Colonic mucosa (tissue), 4 donors: ENCODE measurements around the gene LMO1. TPM values are rescaled to one million over a fixed set of nuclear protein-coding genes. Genes with fewer than 3 reads are reported as not detected.
A peak's percentile ranks its signal among the peaks of the same experiment; 100 is the strongest.

Experiments
- DNase-seq: peaks from one replicate; pipeline ENCODE4 v3.0.0-alpha.2; 2020
- H3K27ac ChIP-seq: fragments of 200-600 bp; one replicate; pipeline ENCODE4 v1.8.0; 2021
- H3K27me3 ChIP-seq: fragments of 200-600 bp; one replicate; pipeline ENCODE4 v1.8.0; 2021
- H3K36me3 ChIP-seq: fragments of 200-600 bp; one replicate; pipeline ENCODE4 v1.8.0; 2021
- H3K4me1 ChIP-seq: fragments of 200-600 bp; one replicate; pipeline ENCODE4 v1.8.0; 2021; ENCODE audit warnings: mild to moderate bottlenecking
- H3K4me3 ChIP-seq: fragments of 200-600 bp; one replicate; pipeline ENCODE4 v1.8.0; 2021
- H3K9ac ChIP-seq, 2 donors: one replicate each; pipeline ENCODE4 v1.7.0; 2013; ENCODE audit warnings: control low read depth in 2 of 2, low read depth in 2 of 2, low read length in 2 of 2
- H3K9me3 ChIP-seq: fragments of 200-600 bp; one replicate; pipeline ENCODE4 v1.8.0; 2021
- CTCF ChIP-seq: fragments of 200-600 bp; IDR thresholded peaks from one replicate; pipeline ENCODE4 v1.8.0; 2022; ENCODE audit warnings: antibody characterized with exemption, mild to moderate bottlenecking
- intact Hi-C: fragments of 100-400 bp; cut with DNase I; formaldehyde crosslinking; loops from one replicate; pipeline ENCODE4 v1.14.1; 2022
- total RNA-seq, 2 donors: library from RNA; stranded (reverse); fragmentation: NEBNext Ultra II Directional in 1 of 2; extraction: Animal tissue kit (Norgen Biotek cat#: 25700) in 1 of 2; gene quantifications; one replicate each; pipeline ENCODE4 v1.2.1, GENCODE V29; 2021
- donor health status: healthy.
- donor health status: DM: no; HTN: no; CAD: no.
- donor health status: DM: no; HTN: no; CAD: no.

The LMO1 gene
- total RNA-seq, 2 donors from 2014 or later: not detected

GRCh38 chr11:8230178-8230859 is 33.4 kb downstream of the LMO1 start:
- Histone ChIP-seq H3K27me3 (no peaks in the 10 kb centered on the region), H3K36me3 (no peaks in the 10 kb centered on the region), H3K9me3 (no peaks in the 10 kb centered on the region), H3K4me3 (no peak overlapping the region), H3K27ac (no peak overlapping the region), H3K4me1 (no peaks in the 10 kb centered on the region), H3K9ac (no peak overlapping the region)
- no peak for TF ChIP-seq CTCF
- no peak for DNase-seq
- intact Hi-C loops: no loop called here

GRCh38 chr11:8229299-8230177 is 34.1 kb downstream of the LMO1 start:
- no peak for TF ChIP-seq CTCF
- H3K4me3 ChIP-seq: no peak overlapping the region
- intact Hi-C loops: loop anchor here (5.0 kb wide), 1 partner anchor 333 kb away; no protein-coding TSS in a partner anchor
- no peak overlapping the region for H3K27ac ChIP-seq
- DNase-seq: no peak
- no peaks in the 10 kb centered on the region for H3K27me3 ChIP-seq
- no peaks in the 10 kb centered on the region for H3K36me3 ChIP-seq
- H3K9ac ChIP-seq: no peak overlapping the region
- no peaks in the 10 kb centered on the region for H3K9me3 ChIP-seq
- H3K4me1 ChIP-seq: no peaks in the 10 kb centered on the region

- no peak for TF ChIP-seq CTCF
- Histone ChIP-seq H3K9me3 (no peaks in the 10 kb centered on the region), H3K27me3 (no peaks in the 10 kb centered on the region), H3K4me1 (peaks cover 3% of the 10 kb centered on the region), H3K27ac (no peak overlapping the region), H3K36me3 (no peaks in the 10 kb centered on the region), H3K9ac (no peak overlapping the region), H3K4me3 (no peak overlapping the region)
- intact Hi-C loops: loop anchor here (5.0 kb wide), 1 partner anchor 334 kb away; no protein-coding TSS in a partner anchor
- no peak for DNase-seq
Observed at GRCh38 chr11:8228231-8228630, 35.4 kb downstream of the LMO1 start.

GRCh38 chr11:8227156-8228152 is 36.2 kb downstream of the LMO1 start:
- H3K27me3 ChIP-seq: no peaks in the 10 kb centered on the region
- DNase-seq: no peak
- no peak for TF ChIP-seq CTCF
- no peak overlapping the region for H3K27ac ChIP-seq
- H3K4me3 ChIP-seq: no peak overlapping the region
- no peaks in the 10 kb centered on the region for H3K9me3 ChIP-seq
- no peak overlapping the region for H3K9ac ChIP-seq
- H3K36me3 ChIP-seq: no peaks in the 10 kb centered on the region
- peaks cover 3% of the 10 kb centered on the region for H3K4me1 ChIP-seq
- intact Hi-C loops: loop anchor here (5.0 kb wide), 1 partner anchor 335 kb away; no protein-coding TSS in a partner anchor

- peaks cover 3% of the 10 kb centered on the region for H3K4me1 ChIP-seq
- no peaks in the 10 kb centered on the region for H3K9me3 ChIP-seq
- no peaks in the 10 kb centered on the region for H3K36me3 ChIP-seq
- H3K27me3 ChIP-seq: no peaks in the 10 kb centered on the region
- peak; percentile 66 for DNase-seq
- no peak overlapping the region for H3K9ac ChIP-seq
- no peak overlapping the region for H3K4me3 ChIP-seq
- H3K27ac ChIP-seq: no peak overlapping the region
- TF ChIP-seq CTCF: peak; percentile 87
- intact Hi-C loops: loop anchor here (5.0 kb wide), 1 partner anchor 337 kb away; no protein-coding TSS in a partner anchor
Observed at GRCh38 chr11:8225589-8226036, 38.1 kb downstream of the LMO1 start.
